GM18873 (cell line): ENCODE measurements around the gene RNF26.

Experiments used
- ATAC-seq: cut with Tn5 transposase; IDR thresholded peaks from one replicate; pipeline ENCODE4 v1.9.1; 2021; ENCODE audit warnings: mild to moderate bottlenecking, moderate library complexity, moderate number of reproducible peaks; ENCODE audit not compliant: unreplicated experiment, low FRiP score

Gene RNF26

GRCh38 chr11:119334174-119334930 lies at the start of gene RNF26:
RNF26 (plus strand) TSS chr11:119334527; CDS start chr11:119335123, 596 bp downstream.
- ATAC-seq: peak; percentile 91

GRCh38 chr11:119285431-119285830 lies 48.9 kb upstream of the RNF26 start:
- ATAC-seq: no peak

- ATAC-seq: no peak
Observed at GRCh38 chr11:119288219-119288618, 46.1 kb upstream of the RNF26 start.

- ATAC-seq: no peak
Observed at GRCh38 chr11:119290894-119291497, 43.3 kb upstream of the RNF26 start.

- ATAC-seq: no peak
Observed at GRCh38 chr11:119293461-119293860, 40.9 kb upstream of the RNF26 start.

- no peak for ATAC-seq
Observed at GRCh38 chr11:119295178-119295577, 39.1 kb upstream of the RNF26 start.

GRCh38 chr11:119297938-119298337 lies 36.4 kb upstream of the RNF26 start:
- ATAC-seq: no peak

GRCh38 chr11:119298726-119299125 lies 35.6 kb upstream of the RNF26 start:
- ATAC-seq: no peak

GRCh38 chr11:119299416-119299815 lies 34.9 kb upstream of the RNF26 start:
- ATAC-seq: no peak

- ATAC-seq: no peak
Observed at GRCh38 chr11:119300198-119300964, 33.9 kb upstream of the RNF26 start.

GRCh38 chr11:119303227-119303718 lies 31.1 kb upstream of the RNF26 start:
- ATAC-seq: no peak

- ATAC-seq: no peak
Observed at GRCh38 chr11:119305556-119306372, 28.6 kb upstream of the RNF26 start.

- ATAC-seq: no peak
Observed at GRCh38 chr11:119306373-119306890, 27.9 kb upstream of the RNF26 start.

- ATAC-seq: no peak
Observed at GRCh38 chr11:119307219-119307618, 27.1 kb upstream of the RNF26 start.

GRCh38 chr11:119307974-119308373 lies 26.4 kb upstream of the RNF26 start:
- no peak for ATAC-seq

GRCh38 chr11:119309411-119309810 lies 24.9 kb upstream of the RNF26 start:
- ATAC-seq: no peak

- ATAC-seq: no peak
Observed at GRCh38 chr11:119309953-119310681, 24.2 kb upstream of the RNF26 start.

- ATAC-seq: no peak
Observed at GRCh38 chr11:119310682-119311052, 23.7 kb upstream of the RNF26 start.

GRCh38 chr11:119314726-119315125 lies 19.6 kb upstream of the RNF26 start:
- ATAC-seq: no peak
